H1 (cell line): ENCODE data around the gene IRF5. TPM values are rescaled to one million over a fixed set of nuclear protein-coding genes. Genes with fewer than 3 reads are reported as not detected.

ENCODE experiments used
- BCL11A ChIP-seq, 2 experiments: IDR thresholded peaks; one replicate each; pipeline ENCODE4 v1.6.1; 2011; ENCODE audit warnings: low read depth in 2 of 2, low read length in 2 of 2, mild to moderate bottlenecking in 2 of 2
- CBX5 ChIP-seq: fragments of 300-800, 300-1000 bp; sonication (generic); IDR thresholded peaks from 2 replicates; pipeline ENCODE4 v1.7.1; 2016; ENCODE audit warnings: antibody characterized with exemption, low read length, low read depth
- CHD7 ChIP-seq: fragments of 300-600 bp; sonication (generic); IDR thresholded peaks from 2 replicates; pipeline ENCODE4 v1.7.1; 2012; ENCODE audit warnings: low read length, moderate library complexity, mild to moderate bottlenecking, inconsistent platforms; ENCODE audit not compliant: insufficient replicate concordance
- GABPA ChIP-seq: IDR thresholded peaks from 2 replicates; pipeline ENCODE4 v1.6.1; 2011; ENCODE audit warnings: mild to moderate bottlenecking, low read length, moderate library complexity, borderline replicate concordance; ENCODE audit not compliant: insufficient read depth
- HDAC2 ChIP-seq, 2 experiments: fragments of 300-600 bp in 1 of 2; sonication (generic) in 1 of 2; IDR thresholded peaks; 2 replicates each; pipeline ENCODE4 v1.6.1; 2011 to 2012; ENCODE audit warnings: low read depth in 2 of 2, low read length in 2 of 2, mild to moderate bottlenecking in 2 of 2, moderate library complexity in 2 of 2, borderline replicate concordance in 1 of 2, inconsistent platforms in 1 of 2
- MAX ChIP-seq: IDR thresholded peaks from 2 replicates; pipeline ENCODE4 v1.6.1; 2012; ENCODE audit warnings: inconsistent platforms
- RAD21 ChIP-seq, 2 experiments: IDR thresholded peaks in 1 of 2; conservative IDR thresholded peaks in 1 of 2; 2 replicates each; pipeline ENCODE4 v1.6.1; 2011; ENCODE audit warnings: low read depth in 2 of 2, low read length in 2 of 2, improper control_type of control experiment in 1 of 2, inconsistent platforms in 1 of 2, mild to moderate bottlenecking in 1 of 2, moderate library complexity in 1 of 2
- ZNF274 ChIP-seq: IDR thresholded peaks from 2 replicates; pipeline ENCODE4 v1.7.0; 2012; ENCODE audit warnings: low read length, borderline replicate concordance; ENCODE audit errors: extremely low read depth
- polyA plus RNA-seq, 7 experiments: library from polyadenylated mRNA; depleted of rRNA in 3 of 7; stranded (reverse) in 5 of 7; unstranded in 2 of 7; fragments of >200 nt in 5 of 7; fragments of 200-250 nt in 2 of 7; gene quantifications; 1 replicate in 5 of 7; 2 replicates in 1 of 7; 4 replicates in 1 of 7; pipeline versions ENCODE4 v1.2.1 to v1.2.3, GENCODE V29; 2011 to 2013; ENCODE audit warnings: missing spikeins in 2 of 7, mixed read lengths in 2 of 7
- total RNA-seq: library from RNA; stranded (reverse); fragmentation: NEBNext Ultra II Directional; extraction: Animal tissue kit (Norgen Biotek cat#: 25700); gene quantifications from 2 replicates; pipeline ENCODE4 v1.2.1, GENCODE V29; 2021

Gene IRF5
- total and polyA plus RNA-seq, 2 of the 8 experiments (the other 6 are each of a cell fraction or from before 2014, with no cell fraction given) = 0.28 to 1.1 TPM

- TF ChIP-seq CHD7 (no peak), ZNF274 (no peak), MAX (0 out of 2 replicates have a peak, but pooled peaks have one; percentile 5), RAD21 (IDR thresholded peaks at IDR 0.05 in 1 of 2, conservative IDR thresholded peaks at IDR 0.05 in 1 of 2; ENCODE audit: low read depth in 2 of 2, low read length in 2 of 2) (no peak), HDAC2 (IDR thresholded peaks at IDR 0.05; ENCODE audit: borderline replicate concordance in 1 of 2, low read depth in 2 of 2, low read length in 2 of 2) (no peak), CBX5 (no peak), GABPA (peak; percentile 14; the same call in 1 of the 2 replicates), BCL11A (IDR thresholded peaks at IDR 0.05; ENCODE audit: low read depth in 2 of 2, low read length in 2 of 2) (no peak)
These were observed 21.7 kb upstream of the IRF5 start (continued) for GRCh38 chr7:128915841-128916642.
